Measurements from ENCODE around the gene BAD.

GRCh38 chr11:64259533-64260067 lies 24.9 kb downstream of the BAD start:
- TF ChIP-seq CTCF (IDR thresholded peaks at IDR 0.05) (no peak), POLR2A (IDR thresholded peaks at IDR 0.05) (no peak)

All from right lobe of liver (tissue), 4 donors.